DOHH2 (cell line): ENCODE results near the gene NRXN3.

ENCODE experiments used
- H3F3A ChIP-seq: fragments of 200-600 bp; sonication (generic), shearing (Covaris generic); 2 replicates; pipeline ENCODE4 v1.6.0; 2016; ENCODE audit warnings: antibody characterized with exemption, mild to moderate bottlenecking; ENCODE audit not compliant: control insufficient read depth, insufficient read depth
- H3K27ac ChIP-seq: fragments of 200-600 bp; sonication (generic); 2 replicates; pipeline ENCODE4 v1.5.1; 2014; ENCODE audit warnings: low read depth, mild to moderate bottlenecking, low read length, moderate library complexity
- H3K27me3 ChIP-seq: fragments of 200-600 bp; sonication (generic); 2 replicates; pipeline ENCODE4 v1.6.1; 2014; ENCODE audit warnings: mild to moderate bottlenecking, low read length, mixed read lengths; ENCODE audit not compliant: control insufficient read depth
- H3K36me3 ChIP-seq: fragments of 200-600 bp; sonication (generic); 2 replicates; pipeline ENCODE4 v1.6.1; 2014; ENCODE audit warnings: mild to moderate bottlenecking, low read length, moderate library complexity, mixed read lengths; ENCODE audit not compliant: control insufficient read depth
- H3K4me1 ChIP-seq: fragments of 200-600 bp; sonication (generic); 2 replicates; pipeline ENCODE4 v1.6.1; 2014; ENCODE audit warnings: mild to moderate bottlenecking, low read length, mixed read lengths; ENCODE audit not compliant: control insufficient read depth
- H3K4me2 ChIP-seq: fragments of 200-600 bp; sonication (generic); 2 replicates; pipeline ENCODE4 v1.6.0; 2014; ENCODE audit warnings: mild to moderate bottlenecking, low read length, moderate library complexity
- H3K4me3 ChIP-seq: fragments of 200-600 bp; sonication (generic); 2 replicates; pipeline ENCODE4 v1.5.1; 2014; ENCODE audit warnings: mild to moderate bottlenecking, low read length, mixed read lengths
- H3K79me2 ChIP-seq: fragments of 200-600 bp; sonication (generic); 2 replicates; pipeline ENCODE4 v1.6.1; 2014; ENCODE audit warnings: mild to moderate bottlenecking, low read length, mixed read lengths; ENCODE audit not compliant: control insufficient read depth
- H3K9me2 ChIP-seq: fragments of 200-600 bp; sonication (generic); replicated peaks from 2 replicates; pipeline ENCODE4 v1.6.1; 2014; ENCODE audit warnings: mild to moderate bottlenecking, low read length, mixed read lengths; ENCODE audit not compliant: control insufficient read depth
- H3K9me3 ChIP-seq: fragments of 200-600 bp; sonication (generic); 2 replicates; pipeline ENCODE4 v1.6.1; 2014; ENCODE audit warnings: antibody characterized with exemption, low read length, mixed read lengths; ENCODE audit not compliant: control insufficient read depth, insufficient read depth
- H4K20me1 ChIP-seq: fragments of 200-600 bp; sonication (generic); 2 replicates; pipeline ENCODE4 v1.6.0; 2014; ENCODE audit warnings: low read depth, mild to moderate bottlenecking, antibody characterized with exemption, low read length, moderate library complexity; ENCODE audit not compliant: control insufficient read depth, insufficient read depth
- EZH2phosphoT487 ChIP-seq: fragments of 200-600 bp; sonication (generic); IDR thresholded peaks from 2 replicates; pipeline ENCODE4 v1.6.1; 2017; ENCODE audit warnings: borderline replicate concordance, mild to moderate bottlenecking, antibody characterized with exemption, low read length, moderate library complexity, mixed read lengths
- TF ChIP-seq, protein P1 (sequence below): fragments of 200-600 bp; sonication (generic); IDR thresholded peaks from one replicate; pipeline ENCODE4 v1.5.1; 2014; ENCODE audit warnings: antibody characterized with exemption, mild to moderate bottlenecking, low read depth, low read length; ENCODE audit not compliant: poor library complexity, severe bottlenecking

NRXN3 gene

GRCh38 chr14:79246173-79246572 is 1076.0 kb downstream of the NRXN3 start:
- no peak overlapping the region for H3K27ac ChIP-seq
- no peaks in the 10 kb centered on the region for H3K27me3 ChIP-seq
- H3K4me1 ChIP-seq, result no peaks in the 10 kb centered on the region
- no peak overlapping the region for H3K4me2 ChIP-seq
- TF ChIP-seq, protein P1, sequence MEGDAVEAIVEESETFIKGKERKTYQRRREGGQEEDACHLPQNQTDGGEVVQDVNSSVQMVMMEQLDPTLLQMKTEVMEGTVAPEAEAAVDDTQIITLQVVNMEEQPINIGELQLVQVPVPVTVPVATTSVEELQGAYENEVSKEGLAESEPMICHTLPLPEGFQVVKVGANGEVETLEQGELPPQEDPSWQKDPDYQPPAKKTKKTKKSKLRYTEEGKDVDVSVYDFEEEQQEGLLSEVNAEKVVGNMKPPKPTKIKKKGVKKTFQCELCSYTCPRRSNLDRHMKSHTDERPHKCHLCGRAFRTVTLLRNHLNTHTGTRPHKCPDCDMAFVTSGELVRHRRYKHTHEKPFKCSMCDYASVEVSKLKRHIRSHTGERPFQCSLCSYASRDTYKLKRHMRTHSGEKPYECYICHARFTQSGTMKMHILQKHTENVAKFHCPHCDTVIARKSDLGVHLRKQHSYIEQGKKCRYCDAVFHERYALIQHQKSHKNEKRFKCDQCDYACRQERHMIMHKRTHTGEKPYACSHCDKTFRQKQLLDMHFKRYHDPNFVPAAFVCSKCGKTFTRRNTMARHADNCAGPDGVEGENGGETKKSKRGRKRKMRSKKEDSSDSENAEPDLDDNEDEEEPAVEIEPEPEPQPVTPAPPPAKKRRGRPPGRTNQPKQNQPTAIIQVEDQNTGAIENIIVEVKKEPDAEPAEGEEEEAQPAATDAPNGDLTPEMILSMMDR, result no peak
- no peaks in the 10 kb centered on the region for H3K79me2 ChIP-seq
- H3K36me3 ChIP-seq, result no peaks in the 10 kb centered on the region
- H3F3A ChIP-seq, result no peaks in the 10 kb centered on the region
- H4K20me1 ChIP-seq, result no peaks in the 10 kb centered on the region
- no peak overlapping the region for H3K4me3 ChIP-seq
- no peaks in the 10 kb centered on the region for H3K9me3 ChIP-seq
- H3K9me2 ChIP-seq, result no peaks in the 10 kb centered on the region

DNA sequence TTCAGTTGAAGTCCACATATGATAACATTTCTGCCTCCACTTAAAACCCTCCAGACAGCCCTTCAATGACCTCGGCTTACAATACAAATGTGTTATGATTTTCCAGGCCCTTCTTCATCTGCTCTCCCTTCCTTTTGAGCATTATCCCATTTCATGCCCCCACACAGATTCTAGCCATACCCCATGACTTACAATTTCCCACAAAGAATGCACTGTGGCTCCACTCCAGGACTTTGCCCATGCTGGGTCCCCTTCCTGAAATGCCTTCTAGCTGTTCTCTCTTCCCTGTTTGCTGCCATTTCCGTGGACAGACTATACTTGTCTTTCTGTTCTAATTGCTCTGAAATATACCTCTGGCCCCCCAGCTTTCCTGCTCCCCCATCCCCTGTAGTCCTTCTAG is 1078.0 kb downstream of the NRXN3 start:
- Histone ChIP-seq H3K27me3 (no peaks in the 10 kb centered on the region), H3K4me3 (no peak overlapping the region), H3K36me3 (no peaks in the 10 kb centered on the region), H3K4me1 (no peaks in the 10 kb centered on the region), H3K9me2 (no peaks in the 10 kb centered on the region), H3K79me2 (no peaks in the 10 kb centered on the region), H3F3A (no peaks in the 10 kb centered on the region), H4K20me1 (no peaks in the 10 kb centered on the region), H3K4me2 (no peak overlapping the region), H3K27ac (no peak overlapping the region), H3K9me3 (no peaks in the 10 kb centered on the region)
- no peak for TF ChIP-seq EZH2phosphoT487
- TF ChIP-seq, protein P1, result no peak

DNA sequence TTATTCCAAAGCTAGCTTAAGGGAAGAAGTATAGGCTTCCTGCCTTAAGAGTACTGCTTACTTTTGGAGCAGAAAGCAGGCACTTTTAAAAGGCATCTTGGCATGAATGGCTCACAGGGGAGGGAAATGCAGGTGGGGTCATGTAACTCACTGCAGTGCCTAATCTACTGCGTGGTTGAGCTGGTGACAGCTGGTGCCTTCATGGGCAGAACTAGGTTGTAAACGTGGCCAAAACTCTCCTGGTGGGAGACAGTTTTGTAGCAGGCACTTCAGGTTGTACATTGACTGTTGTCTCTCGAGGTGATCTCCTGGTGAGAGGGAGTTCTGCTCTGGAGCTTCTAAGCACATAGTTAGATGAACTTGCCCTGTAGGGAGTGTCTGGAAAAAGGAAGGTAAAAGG is 1078.6 kb downstream of the NRXN3 start:
- Histone ChIP-seq H3K79me2 (no peaks in the 10 kb centered on the region), H3K4me2 (no peak overlapping the region), H3K9me3 (no peaks in the 10 kb centered on the region), H4K20me1 (no peaks in the 10 kb centered on the region), H3K4me1 (no peaks in the 10 kb centered on the region), H3K36me3 (no peaks in the 10 kb centered on the region), H3F3A (no peaks in the 10 kb centered on the region), H3K4me3 (no peak overlapping the region), H3K27me3 (no peaks in the 10 kb centered on the region), H3K27ac (no peak overlapping the region), H3K9me2 (no peaks in the 10 kb centered on the region)
- TF ChIP-seq EZH2phosphoT487, result no peak
- TF ChIP-seq, protein P1, result no peak

DNA sequence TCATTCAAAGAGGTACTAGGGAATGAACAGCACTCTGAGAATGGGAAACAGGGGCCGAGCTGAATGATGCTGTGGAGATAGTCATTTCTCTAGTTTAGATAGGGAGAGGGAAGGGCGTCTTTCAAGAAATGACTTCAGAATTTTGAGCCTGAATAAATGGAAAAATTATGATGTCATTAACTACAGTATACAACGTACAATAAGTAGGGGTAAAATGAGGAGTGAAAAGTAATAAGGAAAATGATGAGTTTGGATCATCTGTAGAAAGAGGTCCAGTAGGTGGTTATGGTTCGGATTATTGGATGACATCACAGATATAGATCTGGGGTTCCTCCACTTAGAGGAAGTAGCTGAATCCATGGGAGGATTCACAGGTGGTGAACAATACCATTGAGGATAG is 1081.1 kb downstream of the NRXN3 start:
- Histone ChIP-seq H3K9me2 (no peaks in the 10 kb centered on the region), H3K4me3 (no peak overlapping the region), H3K27ac (no peak overlapping the region), H3K4me1 (no peaks in the 10 kb centered on the region), H3K9me3 (no peaks in the 10 kb centered on the region), H4K20me1 (no peaks in the 10 kb centered on the region), H3K36me3 (no peaks in the 10 kb centered on the region), H3K27me3 (no peaks in the 10 kb centered on the region), H3F3A (no peaks in the 10 kb centered on the region), H3K4me2 (no peak overlapping the region), H3K79me2 (no peaks in the 10 kb centered on the region)
- no peak for TF ChIP-seq EZH2phosphoT487
- TF ChIP-seq, protein P1, result no peak
